ENCODE results near the gene PDE11A. TPM values are rescaled to one million over a fixed set of nuclear protein-coding genes. Genes with fewer than 3 reads are reported as not detected.
"Not testable (repeated sequence)": the region's sequence is repeated elsewhere in the genome, so short reads cannot be mapped to it uniquely, and the experiment has no call there.

Gene PDE11A
- total RNA-seq, 5 donors from 2014 or later (not counting 1 experiment from before 2014, with no cell fraction given), result not detected

- H3K27ac ChIP-seq (ENCODE audit: low read length), result no peak overlapping the region
- DNase-seq (no peak), ATAC-seq (replicated peaks in 1 of 4) (no peak)
- WGBS (ENCODE audit: insufficient coverage), result 100% methylated on average over 1 of the region's 1 CpG
- no peaks in the 10 kb centered on the region for H3K9me3 ChIP-seq
- H3K36me3 ChIP-seq (ENCODE audit: control insufficient read depth in 2 of 2, extremely low read depth in 1 of 2, insufficient read depth in 1 of 2, low read length in 1 of 2), result no peaks in the 10 kb centered on the region
- Mint-ChIP-seq H3K4me3 (no peak overlapping the region), H3K9me3 (peaks cover 0 to 1% (median 0%) of the 10 kb centered on the region in 3 donors), H3K27me3 (peaks cover 3 to 8% of the 10 kb centered on the region in 2 donors), H3K4me1 (no peaks in the 10 kb centered on the region), H3K36me3 (no peaks in the 10 kb centered on the region), H3K27ac (no peak overlapping the region)
- ChIA-PET CTCF (no interaction called here), POLR2A (no interaction called here)
- no peaks in the 10 kb centered on the region for H3K27me3 ChIP-seq (replicated peaks in 1 of 2; ENCODE audit: control insufficient read depth in 2 of 2, extremely low read depth in 1 of 2, insufficient read depth in 2 of 2, low read length in 1 of 2)
- no peaks in the 10 kb centered on the region for H3K4me1 ChIP-seq (ENCODE audit: control insufficient read depth in 1 of 2, extremely low read depth in 1 of 2, insufficient read depth in 2 of 2, low read length in 2 of 2)
- H3K4me3 ChIP-seq (ENCODE audit: control insufficient read depth in 1 of 2, extremely low read depth in 1 of 2, low read length in 1 of 2), result no peak overlapping the region
Observed at GRCh38 chr2:177964892-177965291, 107.7 kb downstream of the PDE11A start.

- Mint-ChIP-seq H3K27ac (no peak overlapping the region), H3K36me3 (no peaks in the 10 kb centered on the region), H3K27me3 (peaks cover 4 to 9% of the 10 kb centered on the region in 2 donors), H3K4me3 (no peak overlapping the region), H3K4me1 (no peaks in the 10 kb centered on the region), H3K9me3 (peaks cover 0 to 5% (median 0%) of the 10 kb centered on the region in 3 donors)
- ATAC-seq (replicated peaks in 1 of 4) (no peak), DNase-seq (no peak)
- Histone ChIP-seq H3K4me1 (ENCODE audit: control insufficient read depth in 1 of 2, extremely low read depth in 1 of 2, insufficient read depth in 2 of 2, low read length in 2 of 2) (no peaks in the 10 kb centered on the region), H3K27ac (ENCODE audit: low read length) (no peak overlapping the region), H3K9me3 (no peaks in the 10 kb centered on the region), H3K27me3 (replicated peaks in 1 of 2; ENCODE audit: control insufficient read depth in 2 of 2, extremely low read depth in 1 of 2, insufficient read depth in 2 of 2, low read length in 1 of 2) (no peaks in the 10 kb centered on the region), H3K36me3 (ENCODE audit: control insufficient read depth in 2 of 2, extremely low read depth in 1 of 2, insufficient read depth in 1 of 2, low read length in 1 of 2) (no peaks in the 10 kb centered on the region), H3K4me3 (ENCODE audit: control insufficient read depth in 1 of 2, extremely low read depth in 1 of 2, low read length in 1 of 2) (no peak overlapping the region)
- POLR2A ChIA-PET, result no interaction called here
- 67% methylated on average over 1 of the region's 1 CpG for WGBS (ENCODE audit: insufficient coverage)
- CTCF ChIA-PET, result no interaction called here
Observed at GRCh38 chr2:177952151-177952550, 120.4 kb downstream of the PDE11A start.

DNA sequence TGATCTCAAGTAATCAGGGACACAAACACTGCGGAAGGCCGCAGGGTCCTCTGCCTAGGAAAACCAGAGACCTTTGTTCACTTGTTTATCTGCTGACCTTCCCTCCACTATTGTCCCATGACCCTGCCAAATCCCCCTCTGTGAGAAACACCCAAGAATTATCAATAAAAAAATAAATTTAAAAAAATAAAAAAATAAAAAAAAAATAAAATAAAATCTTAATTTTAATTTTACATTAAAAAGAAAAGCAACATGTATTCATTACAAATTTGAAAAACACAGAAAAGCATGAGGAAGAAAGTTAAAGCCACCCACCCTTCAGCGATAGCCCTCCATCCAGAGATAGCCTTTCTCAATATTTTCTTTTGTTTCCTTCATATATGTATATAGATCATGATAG is 125.0 kb downstream of the PDE11A start:
- ATAC-seq (replicated peaks in 1 of 4); DNase-seq; H3K36me3 ChIP-seq (ENCODE audit: control insufficient read depth in 2 of 2, extremely low read depth in 1 of 2, insufficient read depth in 1 of 2, low read length in 1 of 2); CTCF ChIA-PET; H3K27me3 Mint-ChIP-seq; H3K4me3 Mint-ChIP-seq; H3K27ac ChIP-seq (ENCODE audit: low read length); H3K27me3 ChIP-seq (replicated peaks in 1 of 2; ENCODE audit: control insufficient read depth in 2 of 2, extremely low read depth in 1 of 2, insufficient read depth in 2 of 2, low read length in 1 of 2); H3K9me3 ChIP-seq; H3K4me1 Mint-ChIP-seq; POLR2A ChIA-PET; H3K9me3 Mint-ChIP-seq; H3K4me3 ChIP-seq (ENCODE audit: control insufficient read depth in 1 of 2, extremely low read depth in 1 of 2, low read length in 1 of 2); H3K4me1 ChIP-seq (ENCODE audit: control insufficient read depth in 1 of 2, extremely low read depth in 1 of 2, insufficient read depth in 2 of 2, low read length in 2 of 2); H3K27ac Mint-ChIP-seq; H3K36me3 Mint-ChIP-seq: not testable (repeated sequence)
- no CpG with 5 or more reads among the region's 3 CpGs for WGBS (ENCODE audit: insufficient coverage)

GRCh38 chr2:177944530-177944929 is 128.0 kb downstream of the PDE11A start:
- H3K27ac ChIP-seq (ENCODE audit: low read length); H3K27me3 Mint-ChIP-seq; H3K9me3 ChIP-seq; H3K4me3 Mint-ChIP-seq; H3K4me1 Mint-ChIP-seq; POLR2A ChIA-PET; H3K27me3 ChIP-seq (replicated peaks in 1 of 2; ENCODE audit: control insufficient read depth in 2 of 2, extremely low read depth in 1 of 2, insufficient read depth in 2 of 2, low read length in 1 of 2); H3K9me3 Mint-ChIP-seq; H3K36me3 ChIP-seq (ENCODE audit: control insufficient read depth in 2 of 2, extremely low read depth in 1 of 2, insufficient read depth in 1 of 2, low read length in 1 of 2); H3K27ac Mint-ChIP-seq; CTCF ChIA-PET; H3K4me3 ChIP-seq (ENCODE audit: control insufficient read depth in 1 of 2, extremely low read depth in 1 of 2, low read length in 1 of 2); ATAC-seq (replicated peaks in 1 of 4); H3K36me3 Mint-ChIP-seq; DNase-seq; H3K4me1 ChIP-seq (ENCODE audit: control insufficient read depth in 1 of 2, extremely low read depth in 1 of 2, insufficient read depth in 2 of 2, low read length in 2 of 2): not testable (repeated sequence)
- no CpG with 5 or more reads among the region's 14 CpGs for WGBS (ENCODE audit: insufficient coverage)

GRCh38 chr2:177942731-177943130 is 129.8 kb downstream of the PDE11A start:
- DNase-seq (no peak), ATAC-seq (replicated peaks in 1 of 4) (no peak)

DNA sequence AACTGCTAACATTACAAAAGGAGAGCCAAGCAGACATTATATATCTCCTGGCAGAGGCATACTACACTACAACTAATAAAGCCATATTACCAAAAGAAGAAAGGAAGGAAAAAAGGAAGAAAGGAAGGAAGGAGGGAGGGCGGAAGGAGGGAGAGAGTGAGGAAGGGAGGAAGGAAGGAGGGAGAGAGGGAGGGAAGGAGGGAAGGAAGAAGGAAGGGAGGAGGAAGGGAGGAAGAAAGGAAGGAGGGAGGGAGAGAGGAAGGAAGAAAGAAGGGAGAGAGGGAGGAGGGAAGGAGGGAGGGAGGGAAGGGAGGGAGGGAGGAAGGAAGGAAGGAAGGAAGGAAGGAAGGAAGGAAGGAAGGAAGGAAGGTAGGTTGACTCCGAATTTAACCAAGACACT is 133.4 kb downstream of the PDE11A start:
- CTCF ChIA-PET, result no interaction called here
- WGBS (ENCODE audit: insufficient coverage), result 88% methylated on average over 1 of the region's 2 CpGs
- no peak overlapping the region for H3K4me3 Mint-ChIP-seq
- Histone ChIP-seq H3K4me1 (ENCODE audit: control insufficient read depth in 1 of 2, extremely low read depth in 1 of 2, insufficient read depth in 2 of 2, low read length in 2 of 2) (no peaks in the 10 kb centered on the region), H3K36me3 (ENCODE audit: control insufficient read depth in 2 of 2, extremely low read depth in 1 of 2, insufficient read depth in 1 of 2, low read length in 1 of 2) (no peaks in the 10 kb centered on the region), H3K9me3 (no peaks in the 10 kb centered on the region), H3K27me3 (replicated peaks in 1 of 2; ENCODE audit: control insufficient read depth in 2 of 2, extremely low read depth in 1 of 2, insufficient read depth in 2 of 2, low read length in 1 of 2) (peaks cover 0 to 2% of the 10 kb centered on the region in 2 experiments), H3K4me3 (ENCODE audit: control insufficient read depth in 1 of 2, extremely low read depth in 1 of 2, low read length in 1 of 2) (no peak overlapping the region), H3K27ac (ENCODE audit: low read length) (no peak overlapping the region)
- no peaks in the 10 kb centered on the region for H3K36me3 Mint-ChIP-seq
- H3K4me1 Mint-ChIP-seq, result no peaks in the 10 kb centered on the region
- H3K9me3 Mint-ChIP-seq, result no peaks in the 10 kb centered on the region
- H3K27ac Mint-ChIP-seq, result no peak overlapping the region
- peaks cover 0 to 3% of the 10 kb centered on the region in 2 donors for H3K27me3 Mint-ChIP-seq
- ATAC-seq (replicated peaks in 1 of 4) (no peak), DNase-seq (no peak)
- POLR2A ChIA-PET, result no interaction called here

More at GRCh38 chr2:177942731-177943130, 129.8 kb downstream of the PDE11A start:
- Mint-ChIP-seq H3K9me3 (no peaks in the 10 kb centered on the region), H3K27ac (no peak overlapping the region), H3K4me1 (no peaks in the 10 kb centered on the region), H3K27me3 (peaks cover 0 to 3% of the 10 kb centered on the region in 2 donors), H3K4me3 (no peak overlapping the region), H3K36me3 (no peaks in the 10 kb centered on the region)
- Histone ChIP-seq H3K27me3 (replicated peaks in 1 of 2; ENCODE audit: control insufficient read depth in 2 of 2, extremely low read depth in 1 of 2, insufficient read depth in 2 of 2, low read length in 1 of 2) (no peaks in the 10 kb centered on the region), H3K27ac (ENCODE audit: low read length) (no peak overlapping the region), H3K4me3 (ENCODE audit: control insufficient read depth in 1 of 2, extremely low read depth in 1 of 2, low read length in 1 of 2) (no peak overlapping the region), H3K36me3 (ENCODE audit: control insufficient read depth in 2 of 2, extremely low read depth in 1 of 2, insufficient read depth in 1 of 2, low read length in 1 of 2) (no peaks in the 10 kb centered on the region), H3K4me1 (ENCODE audit: control insufficient read depth in 1 of 2, extremely low read depth in 1 of 2, insufficient read depth in 2 of 2, low read length in 2 of 2) (no peaks in the 10 kb centered on the region), H3K9me3 (no peaks in the 10 kb centered on the region)
- ChIA-PET POLR2A (no interaction called here), CTCF (no interaction called here)
- WGBS (ENCODE audit: insufficient coverage), result no CpG with 5 or more reads among the region's 1 CpG

DNA sequence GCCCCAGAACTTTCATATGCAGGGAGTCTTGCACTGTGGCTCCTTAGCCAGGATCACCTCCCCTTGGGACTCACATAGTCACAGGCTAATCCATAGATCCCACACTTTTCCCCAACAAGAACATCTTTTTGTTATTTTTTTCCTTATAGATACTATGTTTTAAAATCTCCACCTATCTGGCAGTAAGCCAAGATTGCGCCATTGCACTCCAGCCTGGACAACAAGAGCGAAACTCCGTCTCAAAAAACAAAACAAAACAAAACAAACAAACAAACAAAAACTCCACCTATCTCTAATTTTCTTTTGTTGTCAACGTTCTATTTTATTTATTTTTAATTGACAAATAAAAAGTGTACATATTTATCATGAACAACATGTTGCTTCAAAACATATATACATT is 141.7 kb downstream of the PDE11A start:
- Mint-ChIP-seq H3K36me3 (no peaks in the 10 kb centered on the region), H3K4me1 (no peaks in the 10 kb centered on the region), H3K27ac (no peak overlapping the region), H3K27me3 (peaks cover 0 to 16% of the 10 kb centered on the region in 2 donors), H3K4me3 (no peak overlapping the region), H3K9me3 (peaks cover 0 to 7% (median 0%) of the 10 kb centered on the region in 3 donors)
- POLR2A ChIA-PET, result no interaction called here
- Histone ChIP-seq H3K9me3 (no peaks in the 10 kb centered on the region), H3K4me3 (ENCODE audit: control insufficient read depth in 1 of 2, extremely low read depth in 1 of 2, low read length in 1 of 2) (no peak overlapping the region), H3K4me1 (ENCODE audit: control insufficient read depth in 1 of 2, extremely low read depth in 1 of 2, insufficient read depth in 2 of 2, low read length in 2 of 2) (no peaks in the 10 kb centered on the region), H3K27me3 (replicated peaks in 1 of 2; ENCODE audit: control insufficient read depth in 2 of 2, extremely low read depth in 1 of 2, insufficient read depth in 2 of 2, low read length in 1 of 2) (peaks cover 0 to 2% of the 10 kb centered on the region in 2 experiments), H3K27ac (ENCODE audit: low read length) (no peak overlapping the region), H3K36me3 (ENCODE audit: control insufficient read depth in 2 of 2, extremely low read depth in 1 of 2, insufficient read depth in 1 of 2, low read length in 1 of 2) (no peaks in the 10 kb centered on the region)
- WGBS (ENCODE audit: insufficient coverage), result no CpG with 5 or more reads among the region's 4 CpGs
- CTCF ChIA-PET, result no interaction called here
- no peak for ATAC-seq (replicated peaks in 1 of 4)
- DNase-seq, result no peak

Data from T-cell (primary cell).